ENCODE measurements around the gene SAE1.

Gene SAE1

DNA sequence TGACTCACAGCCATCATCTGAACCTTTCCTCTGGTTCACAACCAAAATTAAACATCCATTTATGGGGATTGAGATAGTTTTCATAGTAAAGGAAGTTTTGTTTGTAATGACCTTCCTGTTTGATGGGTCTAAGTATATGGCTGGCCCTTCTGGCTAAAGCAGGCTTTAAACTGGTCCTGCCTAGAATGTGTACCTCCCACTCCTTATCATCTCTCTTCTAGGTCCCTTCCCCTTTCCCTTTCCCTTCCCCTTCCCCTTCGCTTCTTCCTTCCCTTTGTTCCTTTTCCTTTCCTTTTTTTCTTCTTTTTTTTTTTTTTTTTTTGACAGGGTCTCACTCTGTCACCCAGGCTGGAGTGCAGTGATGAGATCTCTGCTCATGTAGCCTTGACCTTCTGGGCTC, 64.8 kb downstream of the SAE1 start:
- H4K20me1 ChIP-seq (ENCODE audit: insufficient read depth, low read length), result peaks cover 18% of the 10 kb centered on the region
- H3K79me2 ChIP-seq (ENCODE audit: insufficient read depth, low read length), result peaks cover 30% of the 10 kb centered on the region
- no peaks in the 10 kb centered on the region for H3K9me3 ChIP-seq (ENCODE audit: insufficient read depth, low read length, severe bottlenecking)
- H2AFZ ChIP-seq (ENCODE audit: low read depth, low read length), result no peak overlapping the region
- no peaks in the 10 kb centered on the region for H3K4me1 ChIP-seq (ENCODE audit: insufficient read depth, low read length)
- H3K27ac ChIP-seq (ENCODE audit: low read length), result no peak overlapping the region
- H3K36me3 ChIP-seq (ENCODE audit: insufficient read depth, low read length), result peaks cover 78% of the 10 kb centered on the region
- TF ChIP-seq, protein P1, sequence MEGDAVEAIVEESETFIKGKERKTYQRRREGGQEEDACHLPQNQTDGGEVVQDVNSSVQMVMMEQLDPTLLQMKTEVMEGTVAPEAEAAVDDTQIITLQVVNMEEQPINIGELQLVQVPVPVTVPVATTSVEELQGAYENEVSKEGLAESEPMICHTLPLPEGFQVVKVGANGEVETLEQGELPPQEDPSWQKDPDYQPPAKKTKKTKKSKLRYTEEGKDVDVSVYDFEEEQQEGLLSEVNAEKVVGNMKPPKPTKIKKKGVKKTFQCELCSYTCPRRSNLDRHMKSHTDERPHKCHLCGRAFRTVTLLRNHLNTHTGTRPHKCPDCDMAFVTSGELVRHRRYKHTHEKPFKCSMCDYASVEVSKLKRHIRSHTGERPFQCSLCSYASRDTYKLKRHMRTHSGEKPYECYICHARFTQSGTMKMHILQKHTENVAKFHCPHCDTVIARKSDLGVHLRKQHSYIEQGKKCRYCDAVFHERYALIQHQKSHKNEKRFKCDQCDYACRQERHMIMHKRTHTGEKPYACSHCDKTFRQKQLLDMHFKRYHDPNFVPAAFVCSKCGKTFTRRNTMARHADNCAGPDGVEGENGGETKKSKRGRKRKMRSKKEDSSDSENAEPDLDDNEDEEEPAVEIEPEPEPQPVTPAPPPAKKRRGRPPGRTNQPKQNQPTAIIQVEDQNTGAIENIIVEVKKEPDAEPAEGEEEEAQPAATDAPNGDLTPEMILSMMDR (IDR thresholded peaks at IDR 0.05; ENCODE audit: borderline replicate concordance, extremely low read depth, low read length, poor library complexity, severe bottlenecking), result no peak
- TF ChIP-seq EZH2 (IDR thresholded peaks at IDR 0.05; ENCODE audit: borderline replicate concordance, low read depth, low read length, severe bottlenecking), result no peak
- no peak overlapping the region for H3K4me2 ChIP-seq (ENCODE audit: insufficient read depth, low read length)
- DNase-seq (no peak), ATAC-seq (ENCODE audit: insufficient read depth, low read depth) (no peak)
- H3K9ac ChIP-seq (ENCODE audit: low read depth, low read length), result no peak overlapping the region
- H3K4me3 ChIP-seq (ENCODE audit: low read depth in 1 of 2, low read length in 2 of 2), result no peak overlapping the region
- no peaks in the 10 kb centered on the region for H3K27me3 ChIP-seq (ENCODE audit: insufficient read depth, low read length, poor library complexity)

DNA sequence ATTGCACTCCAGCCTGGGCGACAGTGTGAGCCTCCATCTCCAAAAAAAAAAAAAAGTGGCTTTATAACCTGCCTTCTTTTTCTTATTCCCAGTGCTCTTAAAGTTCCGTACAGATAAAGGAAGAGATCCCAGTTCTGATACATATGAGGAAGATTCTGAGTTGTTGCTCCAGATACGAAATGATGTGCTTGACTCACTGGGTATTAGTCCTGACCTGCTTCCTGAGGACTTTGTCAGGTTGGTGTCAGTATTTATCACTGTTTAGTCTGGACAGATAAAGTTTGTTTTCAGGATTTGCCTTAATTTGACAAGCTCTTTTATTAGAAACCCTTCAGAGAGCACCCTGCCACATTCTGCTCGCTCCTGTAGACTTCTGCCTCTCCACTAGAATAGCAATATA, 66.5 kb downstream of the SAE1 start:
- DNase-seq (no peak), ATAC-seq (ENCODE audit: insufficient read depth, low read depth) (no peak)
- H2AFZ ChIP-seq (ENCODE audit: low read depth, low read length), result no peak overlapping the region

DNA sequence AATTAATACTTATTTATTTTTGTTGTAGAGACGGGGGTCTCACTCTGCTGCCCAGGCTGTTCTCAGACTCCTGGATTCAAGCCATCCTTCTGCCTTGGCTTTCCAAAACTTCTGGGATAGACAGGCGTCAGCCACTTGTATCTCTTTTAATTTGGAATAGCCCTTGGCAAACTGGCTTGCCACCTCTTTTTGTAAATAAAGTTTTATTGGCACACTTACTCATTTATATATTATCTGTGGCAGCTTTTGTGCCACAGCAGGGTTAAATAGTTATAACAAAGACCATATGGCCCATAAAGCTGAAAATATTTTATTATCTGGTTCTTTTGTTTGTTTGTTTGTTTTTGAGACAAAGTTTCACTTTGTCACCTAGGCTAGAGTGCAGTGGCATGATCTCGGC, 69.9 kb downstream of the SAE1 start:
- Histone ChIP-seq H3K27me3 (ENCODE audit: insufficient read depth, low read length, poor library complexity) (no peaks in the 10 kb centered on the region), H4K20me1 (ENCODE audit: insufficient read depth, low read length) (peaks cover 8% of the 10 kb centered on the region; the same call in 1 of the 2 replicates), H3K4me3 (ENCODE audit: low read depth in 1 of 2, low read length in 2 of 2) (no peak overlapping the region), H3K36me3 (ENCODE audit: insufficient read depth, low read length) (peaks cover 86% of the 10 kb centered on the region), H3K9me3 (ENCODE audit: insufficient read depth, low read length, severe bottlenecking) (no peaks in the 10 kb centered on the region), H3K27ac (ENCODE audit: low read length) (no peak overlapping the region), H2AFZ (ENCODE audit: low read depth, low read length) (no peak overlapping the region), H3K9ac (ENCODE audit: low read depth, low read length) (no peak overlapping the region), H3K4me2 (ENCODE audit: insufficient read depth, low read length) (no peak overlapping the region), H3K4me1 (ENCODE audit: insufficient read depth, low read length) (no peaks in the 10 kb centered on the region), H3K79me2 (ENCODE audit: insufficient read depth, low read length) (peaks cover 8% of the 10 kb centered on the region; the same call in 1 of the 2 replicates)
- TF ChIP-seq, protein P1 (IDR thresholded peaks at IDR 0.05; ENCODE audit: borderline replicate concordance, extremely low read depth, low read length, poor library complexity, severe bottlenecking), result no peak
- TF ChIP-seq EZH2 (IDR thresholded peaks at IDR 0.05; ENCODE audit: borderline replicate concordance, low read depth, low read length, severe bottlenecking), result no peak
- ATAC-seq (ENCODE audit: insufficient read depth, low read depth) (no peak), DNase-seq (no peak)

More for the DNA sequence above, 66.5 kb downstream of the SAE1 start:
- Histone ChIP-seq H3K36me3 (ENCODE audit: insufficient read depth, low read length) (peaks cover 81% of the 10 kb centered on the region), H3K4me1 (ENCODE audit: insufficient read depth, low read length) (no peaks in the 10 kb centered on the region), H4K20me1 (ENCODE audit: insufficient read depth, low read length) (peaks cover 11% of the 10 kb centered on the region), H3K9me3 (ENCODE audit: insufficient read depth, low read length, severe bottlenecking) (no peaks in the 10 kb centered on the region), H3K27ac (ENCODE audit: low read length) (no peak overlapping the region), H3K27me3 (ENCODE audit: insufficient read depth, low read length, poor library complexity) (no peaks in the 10 kb centered on the region), H3K79me2 (ENCODE audit: insufficient read depth, low read length) (peaks cover 17% of the 10 kb centered on the region), H3K4me2 (ENCODE audit: insufficient read depth, low read length) (no peak overlapping the region), H3K9ac (ENCODE audit: low read depth, low read length) (no peak overlapping the region), H3K4me3 (ENCODE audit: low read depth in 1 of 2, low read length in 2 of 2) (no peak overlapping the region)
- TF ChIP-seq, protein P1 (IDR thresholded peaks at IDR 0.05; ENCODE audit: borderline replicate concordance, extremely low read depth, low read length, poor library complexity, severe bottlenecking), result no peak
- no peak for TF ChIP-seq EZH2 (IDR thresholded peaks at IDR 0.05; ENCODE audit: borderline replicate concordance, low read depth, low read length, severe bottlenecking)

DNA sequence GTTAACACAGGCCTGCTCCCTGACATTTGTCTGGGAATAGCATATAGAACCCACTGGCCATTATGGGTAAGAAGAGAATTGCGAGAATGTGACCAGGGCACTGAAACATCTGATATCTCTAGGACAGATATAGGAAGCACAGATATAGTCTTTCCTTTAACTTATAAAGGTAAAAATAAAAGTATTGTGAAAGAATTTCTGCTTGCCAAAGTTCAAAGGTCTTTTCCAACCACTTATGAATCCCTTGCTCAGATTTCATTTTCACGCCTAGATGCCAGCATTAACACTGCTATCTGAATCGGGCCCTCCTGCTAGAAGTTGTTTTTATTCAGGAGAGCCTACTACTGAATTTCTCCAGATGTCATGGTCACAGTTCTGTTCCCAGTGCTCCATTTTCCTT, 72.6 kb downstream of the SAE1 start:
- H3K9ac ChIP-seq (ENCODE audit: low read depth, low read length), result no peak overlapping the region
- H3K9me3 ChIP-seq (ENCODE audit: insufficient read depth, low read length, severe bottlenecking), result no peaks in the 10 kb centered on the region
- no peak for TF ChIP-seq EZH2 (IDR thresholded peaks at IDR 0.05; ENCODE audit: borderline replicate concordance, low read depth, low read length, severe bottlenecking)
- TF ChIP-seq, protein P1 (IDR thresholded peaks at IDR 0.05; ENCODE audit: borderline replicate concordance, extremely low read depth, low read length, poor library complexity, severe bottlenecking), result no peak
- H3K4me1 ChIP-seq (ENCODE audit: insufficient read depth, low read length), result no peaks in the 10 kb centered on the region
- H3K4me2 ChIP-seq (ENCODE audit: insufficient read depth, low read length), result no peak overlapping the region
- no peak for ATAC-seq (ENCODE audit: insufficient read depth, low read depth)
- H2AFZ ChIP-seq (ENCODE audit: low read depth, low read length), result no peak overlapping the region
- peaks cover 8% of the 10 kb centered on the region; the same call in 1 of the 2 replicates for H3K79me2 ChIP-seq (ENCODE audit: insufficient read depth, low read length)
- H4K20me1 ChIP-seq (ENCODE audit: insufficient read depth, low read length), result peaks cover 12% of the 10 kb centered on the region
- H3K27ac ChIP-seq (ENCODE audit: low read length), result no peak overlapping the region
- no peak overlapping the region for H3K4me3 ChIP-seq (ENCODE audit: low read depth in 1 of 2, low read length in 2 of 2)
- no peaks in the 10 kb centered on the region for H3K27me3 ChIP-seq (ENCODE audit: insufficient read depth, low read length, poor library complexity)
- no peak for DNase-seq
- H3K36me3 ChIP-seq (ENCODE audit: insufficient read depth, low read length), result peaks cover 92% of the 10 kb centered on the region

Data from DND-41 (cell line).